IPS-20b (cell line): Measurements from ENCODE around the gene SMYD3.

Experiments used
- H3K27ac ChIP-seq: one replicate; pipeline ENCODE4 v1.5.1; 2013; ENCODE audit warnings: low read length
- H3K27me3 ChIP-seq: 2 replicates; pipeline ENCODE4 v1.6.1; 2013; ENCODE audit warnings: mild to moderate bottlenecking, low read length, inconsistent platforms; ENCODE audit not compliant: insufficient read depth
- H3K36me3 ChIP-seq: 2 replicates; pipeline ENCODE4 v1.6.1; 2013; ENCODE audit warnings: low read depth, mild to moderate bottlenecking, inconsistent platforms, low read length, moderate library complexity; ENCODE audit not compliant: insufficient read depth
- H3K4me1 ChIP-seq: 2 replicates; pipeline ENCODE4 v1.6.1; 2013; ENCODE audit warnings: mild to moderate bottlenecking, control low read depth, inconsistent platforms, low read length, moderate library complexity; ENCODE audit not compliant: insufficient read depth
- H3K4me3 ChIP-seq: 2 replicates; pipeline ENCODE4 v1.5.1; 2013; ENCODE audit warnings: mild to moderate bottlenecking, low read length, inconsistent platforms
- H3K9ac ChIP-seq: 2 replicates; pipeline ENCODE4 v1.6.1; 2013; ENCODE audit warnings: low read depth, mild to moderate bottlenecking, inconsistent platforms, low read length, moderate library complexity
- H3K9me3 ChIP-seq: 2 replicates; pipeline ENCODE4 v1.6.1; 2013; ENCODE audit warnings: mild to moderate bottlenecking, low read depth, low read length, inconsistent platforms; ENCODE audit not compliant: insufficient read depth

SMYD3 gene

DNA sequence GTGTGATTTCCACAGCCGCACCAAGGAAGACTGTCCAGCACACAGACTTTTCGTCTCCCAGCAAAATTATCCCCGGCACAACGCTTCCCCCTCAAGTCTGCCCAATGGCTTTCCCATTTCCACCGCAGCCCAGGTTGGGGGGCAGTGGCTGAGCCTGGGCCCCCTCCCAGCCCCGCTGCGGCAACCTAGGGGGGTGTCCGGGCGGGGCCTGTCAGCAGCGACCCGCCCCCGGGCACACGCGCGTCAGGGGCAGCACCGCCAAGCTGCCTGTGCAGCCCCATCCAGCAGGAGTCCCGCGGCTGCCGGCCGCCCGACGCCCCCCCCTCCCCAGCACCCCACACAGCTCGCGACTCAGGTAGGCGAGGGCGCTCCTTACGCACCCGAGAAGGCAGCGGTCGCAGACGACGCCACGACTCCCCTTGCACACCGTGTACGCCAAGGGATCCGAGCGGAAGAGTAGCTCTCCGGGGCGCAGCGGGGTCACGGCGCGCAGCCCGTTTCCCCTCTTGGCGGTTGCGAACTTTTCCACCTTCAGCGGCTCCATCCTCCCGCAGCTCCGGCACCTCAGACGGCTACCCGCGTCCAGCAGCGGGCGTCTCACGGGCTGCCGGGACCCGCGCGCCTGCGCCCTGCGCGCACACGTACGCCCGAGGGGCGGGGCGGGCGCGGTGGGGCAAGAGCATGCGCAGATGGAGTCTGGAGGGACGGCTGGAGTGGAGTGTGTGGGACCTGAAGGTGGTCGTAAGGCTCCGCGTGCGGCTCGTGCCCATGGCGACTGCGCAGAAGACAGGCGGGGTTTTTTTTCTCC, at the start of gene SMYD3:
Gene SMYD3, minus strand, starts transcription at position 606 of the 808 bp plus-strand sequence.
- no peaks in the 10 kb centered on the region for H3K9me3 ChIP-seq
- no peaks in the 10 kb centered on the region for H3K36me3 ChIP-seq
- H3K9ac ChIP-seq: peak within 1 kb of the TSS; percentile 71; the same call in 1 of the 2 replicates
- 0 out of 2 replicates have a peak, but pooled peaks cover 7% of the 10 kb centered on the region for H3K27me3 ChIP-seq
- no peak within 1 kb of the TSS for H3K27ac ChIP-seq
- peak within 1 kb of the TSS; percentile 80 for H3K4me3 ChIP-seq
- H3K4me1 ChIP-seq: no peaks in the 10 kb centered on the region

DNA sequence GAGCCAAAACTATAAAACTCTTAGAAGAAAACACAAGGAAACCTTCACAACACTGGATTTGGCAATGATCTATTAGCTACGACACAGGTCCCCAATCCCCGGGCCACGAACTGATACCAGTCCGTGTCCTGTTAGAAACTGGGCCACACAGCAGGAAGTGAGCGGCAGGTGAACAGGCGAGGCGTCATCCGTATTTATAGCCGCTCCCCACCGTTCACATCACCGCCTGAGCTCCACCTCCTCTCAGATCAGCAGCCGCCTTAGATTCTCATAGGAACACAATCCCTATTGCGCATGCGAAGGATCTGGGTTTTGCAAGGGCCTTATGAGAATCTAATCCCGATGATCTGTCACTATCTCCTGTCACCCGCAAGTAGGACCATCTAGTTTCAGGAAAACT, 47.1 kb upstream of the SMYD3 start:
- Histone ChIP-seq H3K9me3 (no peaks in the 10 kb centered on the region), H3K36me3 (peaks cover 78% of the 10 kb centered on the region)

DNA sequence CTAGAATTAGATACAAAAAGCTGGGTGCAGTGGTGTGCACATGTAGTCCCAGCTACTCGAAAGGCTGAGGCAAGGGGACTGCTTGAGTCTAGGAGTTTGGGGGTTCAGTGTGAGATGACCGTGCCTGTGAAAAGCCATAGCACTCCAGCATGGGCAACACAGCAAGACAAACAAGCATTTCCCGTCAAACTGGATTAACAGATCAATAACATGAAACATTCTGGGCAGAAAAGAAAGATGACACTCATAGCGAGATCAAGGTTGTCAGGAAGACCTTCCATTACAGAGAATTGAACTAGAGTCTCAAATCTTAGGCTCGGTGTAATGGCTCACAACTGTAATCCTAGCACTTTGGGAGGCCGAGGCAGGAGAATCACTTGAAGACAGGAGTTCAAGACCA, 45.0 kb upstream of the SMYD3 start:
- peaks cover 89% of the 10 kb centered on the region for H3K36me3 ChIP-seq
- no peaks in the 10 kb centered on the region for H3K4me1 ChIP-seq
- no peaks in the 10 kb centered on the region for H3K9me3 ChIP-seq
- no peaks in the 10 kb centered on the region for H3K27me3 ChIP-seq
- no peak overlapping the region for H3K27ac ChIP-seq
- no peak overlapping the region for H3K9ac ChIP-seq
- no peak overlapping the region for H3K4me3 ChIP-seq

More for the DNA sequence above, 47.1 kb upstream of the SMYD3 start:
- Histone ChIP-seq H3K4me1 (no peaks in the 10 kb centered on the region), H3K27ac (no peak overlapping the region), H3K27me3 (no peaks in the 10 kb centered on the region), H3K9ac (no peak overlapping the region), H3K4me3 (no peak overlapping the region)

DNA sequence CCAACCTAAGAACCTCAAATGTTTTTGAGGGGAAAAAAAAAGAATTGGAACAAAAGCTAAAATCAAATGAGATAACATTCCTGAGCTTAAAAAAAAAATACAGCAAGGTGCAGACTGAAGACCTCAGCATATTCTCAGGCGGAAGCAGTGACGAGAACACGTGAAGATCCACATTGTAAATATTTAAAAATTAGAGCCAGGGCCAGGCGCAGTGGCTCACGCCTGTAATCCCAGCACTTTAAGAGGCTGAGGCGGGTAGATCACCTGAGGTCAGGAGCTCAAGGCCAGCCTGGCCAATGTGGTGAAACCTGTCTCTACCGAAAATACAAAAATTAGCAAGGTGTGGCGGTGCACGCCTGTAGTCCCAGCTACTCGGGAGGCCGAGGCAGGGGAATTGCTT, 43.3 kb upstream of the SMYD3 start:
- H3K9me3 ChIP-seq: no peaks in the 10 kb centered on the region
- H3K36me3 ChIP-seq: peaks cover 79% of the 10 kb centered on the region
- no peaks in the 10 kb centered on the region for H3K4me1 ChIP-seq

DNA sequence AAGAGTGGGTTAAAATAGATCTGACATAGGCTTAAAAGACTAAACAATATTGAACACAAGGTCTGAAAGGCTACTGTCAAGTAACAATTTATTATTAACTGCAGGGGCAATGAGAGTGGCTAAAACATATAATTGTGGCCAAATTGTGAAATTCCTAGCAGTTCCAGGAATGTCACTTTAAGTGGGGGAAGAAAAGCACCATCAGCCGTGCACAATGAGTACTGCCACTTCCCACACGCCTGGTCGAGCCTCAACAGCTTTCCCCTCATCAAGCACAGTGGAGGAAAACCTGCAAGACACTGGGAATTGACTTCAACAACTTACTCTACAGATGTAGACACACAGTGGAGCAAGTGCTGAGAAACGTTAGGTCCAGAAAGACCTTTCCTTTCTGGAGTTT, 42.6 kb upstream of the SMYD3 start:
- Histone ChIP-seq H3K4me1 (no peaks in the 10 kb centered on the region), H3K36me3 (peaks cover 73% of the 10 kb centered on the region), H3K27ac (no peak overlapping the region), H3K9me3 (no peaks in the 10 kb centered on the region), H3K9ac (no peak overlapping the region), H3K4me3 (no peak overlapping the region), H3K27me3 (no peaks in the 10 kb centered on the region)

More for the DNA sequence above, 43.3 kb upstream of the SMYD3 start:
- no peaks in the 10 kb centered on the region for H3K27me3 ChIP-seq
- no peak overlapping the region for H3K4me3 ChIP-seq
- no peak overlapping the region for H3K9ac ChIP-seq
- H3K27ac ChIP-seq: no peak overlapping the region

DNA sequence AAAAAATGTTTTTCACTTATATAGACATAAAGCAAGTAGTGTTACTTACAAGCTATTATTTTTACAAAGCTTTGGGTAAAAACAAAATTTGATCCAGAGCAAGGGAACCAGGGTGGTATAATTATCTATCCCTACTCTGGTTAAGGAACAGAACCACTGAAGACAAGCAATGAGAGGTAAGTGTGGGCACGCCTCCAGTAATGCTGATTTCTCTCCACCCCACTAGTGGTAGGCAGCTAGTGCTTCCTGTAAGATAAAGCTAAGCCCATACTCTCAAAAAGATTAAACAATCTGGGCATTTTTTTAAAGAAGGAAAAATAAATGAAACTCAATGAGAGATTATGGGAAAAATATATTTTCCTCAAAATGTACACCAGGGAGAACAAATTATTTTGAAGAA, 36.9 kb upstream of the SMYD3 start:
- peaks cover 71% of the 10 kb centered on the region for H3K36me3 ChIP-seq
- no peak overlapping the region for H3K27ac ChIP-seq
- no peaks in the 10 kb centered on the region for H3K27me3 ChIP-seq
- no peak overlapping the region for H3K4me3 ChIP-seq
- no peaks in the 10 kb centered on the region for H3K4me1 ChIP-seq
- H3K9ac ChIP-seq: no peak overlapping the region
- no peaks in the 10 kb centered on the region for H3K9me3 ChIP-seq

DNA sequence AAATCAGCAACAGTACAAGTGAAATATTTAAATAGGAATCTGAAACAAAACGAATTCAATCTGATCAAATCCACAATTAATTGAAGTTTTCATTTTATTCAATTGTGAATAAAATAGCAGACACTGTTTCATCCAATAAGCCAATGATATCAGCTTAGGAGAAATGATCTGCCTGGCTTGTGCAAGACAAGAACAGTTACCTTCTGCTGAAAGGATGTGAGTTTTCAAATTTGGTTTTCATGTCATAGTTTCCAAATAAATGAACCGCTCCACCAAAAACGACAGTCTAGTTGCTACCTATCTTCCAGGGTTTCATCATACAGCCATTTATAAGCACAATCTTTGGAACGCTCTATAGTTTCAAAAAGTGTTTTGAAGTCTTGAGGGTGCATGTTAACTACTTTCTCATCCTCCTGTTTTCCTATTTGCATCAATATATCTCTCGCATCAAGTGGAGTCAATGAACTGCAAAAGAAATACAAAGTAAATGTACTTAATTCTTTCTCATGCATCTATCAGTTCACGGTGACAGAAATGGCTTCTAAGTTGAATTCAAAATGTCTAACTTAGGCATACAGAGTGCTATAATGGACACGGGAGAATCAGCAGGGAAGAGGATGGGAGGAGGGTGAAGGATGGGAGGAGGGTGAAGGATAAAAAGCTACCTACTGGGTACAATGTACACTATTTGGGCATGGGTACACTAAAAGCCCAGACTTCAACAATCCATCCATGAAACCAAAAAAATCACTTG, 33.8 kb upstream of the SMYD3 start:
- Histone ChIP-seq H3K27ac (no peak overlapping the region), H3K4me3 (no peak overlapping the region), H3K9ac (no peak overlapping the region), H3K4me1 (no peaks in the 10 kb centered on the region), H3K36me3 (peaks cover 50% of the 10 kb centered on the region), H3K27me3 (no peaks in the 10 kb centered on the region), H3K9me3 (no peaks in the 10 kb centered on the region)

DNA sequence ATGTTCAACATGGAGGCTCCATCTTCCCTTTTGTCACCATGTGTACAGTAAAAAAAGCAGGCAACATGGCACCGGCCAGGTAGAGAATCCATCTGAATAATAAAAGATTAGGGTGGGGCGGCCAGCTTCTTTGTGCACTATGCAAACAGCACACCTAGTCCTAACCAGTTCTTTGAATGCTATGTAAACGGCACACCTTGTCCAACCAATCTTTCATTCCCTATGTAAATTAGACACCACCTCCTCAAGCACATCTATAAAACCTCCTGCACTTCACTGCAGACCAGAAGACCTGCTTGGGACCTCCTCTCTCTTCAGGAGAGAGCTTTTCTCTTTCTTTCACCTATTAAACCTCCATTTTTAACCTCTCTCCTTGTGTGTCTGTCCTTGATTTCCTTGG, 30.8 kb upstream of the SMYD3 start:
- Histone ChIP-seq H3K27ac (no peak overlapping the region), H3K27me3 (no peaks in the 10 kb centered on the region), H3K9ac (no peak overlapping the region), H3K4me1 (no peaks in the 10 kb centered on the region), H3K9me3 (peaks cover 7% of the 10 kb centered on the region; the same call in 1 of the 2 replicates), H3K36me3 (peaks cover 27% of the 10 kb centered on the region), H3K4me3 (no peak overlapping the region)

DNA sequence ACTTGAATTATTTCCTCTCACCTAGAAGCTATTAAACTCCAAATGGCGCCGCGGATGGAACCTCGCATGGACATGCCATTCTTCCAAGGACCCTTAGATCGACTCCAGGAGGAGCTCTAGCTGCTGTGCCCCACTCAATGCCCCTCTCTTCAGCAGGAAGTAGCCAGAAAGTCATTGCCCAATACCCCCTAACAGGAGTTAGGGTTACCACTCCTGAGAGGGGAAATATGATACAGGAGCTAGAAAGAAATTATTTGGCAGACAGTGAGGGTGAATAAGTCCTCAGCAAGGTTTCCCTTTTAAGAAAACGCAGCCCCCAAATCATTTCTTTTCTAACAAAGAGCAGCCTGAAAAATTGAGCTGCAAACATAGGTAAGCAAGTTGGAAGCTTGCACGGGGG, 30.4 kb upstream of the SMYD3 start:
- no peak overlapping the region for H3K9ac ChIP-seq
- H3K27ac ChIP-seq: no peak overlapping the region
- H3K4me3 ChIP-seq: no peak overlapping the region

DNA sequence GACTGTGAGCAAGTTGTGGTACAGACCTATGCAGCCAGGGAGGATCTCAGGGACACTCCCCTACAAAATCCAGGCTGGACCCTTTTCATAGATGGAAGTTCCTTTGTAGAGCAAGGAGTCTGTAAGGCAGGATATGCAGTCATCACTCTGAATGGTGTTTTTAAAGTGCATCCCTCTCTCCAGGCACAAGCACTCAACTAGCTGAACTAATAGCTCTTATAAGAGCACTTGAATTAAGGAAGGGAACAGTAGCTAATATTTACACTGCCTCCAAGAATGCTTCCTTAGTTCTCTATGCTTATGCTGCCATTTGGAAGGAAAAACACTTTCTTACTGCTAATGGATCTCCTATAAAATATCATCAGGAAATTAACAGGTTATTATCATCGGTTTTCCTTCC, 27.0 kb upstream of the SMYD3 start:
- no peaks in the 10 kb centered on the region for H3K4me1 ChIP-seq
- H3K27me3 ChIP-seq: no peaks in the 10 kb centered on the region
- H3K27ac ChIP-seq: no peak overlapping the region
- H3K9ac ChIP-seq: no peak overlapping the region
- H3K36me3 ChIP-seq: no peaks in the 10 kb centered on the region
- no peak overlapping the region for H3K4me3 ChIP-seq
- H3K9me3 ChIP-seq: peaks cover 30% of the 10 kb centered on the region; the same call in 1 of the 2 replicates

More for the DNA sequence above, 30.4 kb upstream of the SMYD3 start:
- H3K4me1 ChIP-seq: no peaks in the 10 kb centered on the region
- peaks cover 23% of the 10 kb centered on the region for H3K36me3 ChIP-seq
- H3K9me3 ChIP-seq: peaks cover 8% of the 10 kb centered on the region; the same call in 1 of the 2 replicates
- H3K27me3 ChIP-seq: no peaks in the 10 kb centered on the region

DNA sequence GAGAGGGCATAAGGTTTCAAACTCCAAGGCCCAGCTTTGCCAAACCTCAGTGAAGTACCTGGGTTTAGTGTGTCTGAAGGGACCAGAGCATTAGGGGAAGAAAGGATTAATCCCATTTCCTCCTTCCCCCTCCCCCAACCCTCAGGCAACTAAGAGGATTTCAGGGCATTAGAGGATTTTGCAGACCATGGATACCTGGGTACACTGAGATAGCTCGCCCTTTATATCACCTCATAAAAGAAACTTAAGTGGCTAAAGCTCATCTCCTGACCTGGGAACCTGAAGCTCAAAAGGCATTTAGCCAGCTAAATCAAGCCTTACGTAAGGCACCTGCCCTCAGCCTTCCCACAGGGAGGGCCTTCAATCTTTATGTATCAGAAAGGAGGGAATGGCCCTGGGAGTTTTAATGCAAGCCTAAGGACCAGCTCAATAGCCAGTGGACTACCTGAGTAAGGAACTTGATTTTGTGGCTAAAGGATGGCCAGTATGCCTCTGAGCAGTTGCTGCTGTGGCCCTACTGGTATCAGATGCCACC, 26.4 kb upstream of the SMYD3 start:
- no peaks in the 10 kb centered on the region for H3K4me1 ChIP-seq
- H3K9ac ChIP-seq: no peak overlapping the region
- H3K36me3 ChIP-seq: no peaks in the 10 kb centered on the region
- H3K27me3 ChIP-seq: no peaks in the 10 kb centered on the region
- peaks cover 30% of the 10 kb centered on the region; the same call in 1 of the 2 replicates for H3K9me3 ChIP-seq
- H3K4me3 ChIP-seq: no peak overlapping the region
- no peak overlapping the region for H3K27ac ChIP-seq
